Lung (tissue), 12 donors: Measurements from ENCODE around the gene PPP1R3E. TPM values are rescaled to one million over a fixed set of nuclear protein-coding genes. Genes with fewer than 3 reads are reported as not detected.
"Not testable (repeated sequence)": the region's sequence is repeated elsewhere in the genome, so short reads cannot be mapped to it uniquely, and the experiment has no call there.

Experiments used
- ATAC-seq: fragments of 200-7000 bp; cut with Tn5 transposase; one replicate; pipeline ENCODE4 v1.9.1; 2020; ENCODE audit warnings: moderate number of reproducible peaks; ENCODE audit not compliant: insufficient read depth, low FRiP score
- DNase-seq, 3 donors: peaks; one replicate each; pipeline ENCODE4 v3.0.0-alpha.2; 2013 to 2017
- H3K27ac ChIP-seq, 2 donors: one replicate each; pipeline ENCODE4 v1.5.1; 2013; ENCODE audit warnings: mild to moderate bottlenecking in 2 of 2, moderate library complexity in 2 of 2, control low read depth in 1 of 2, inconsistent platforms in 1 of 2, low read depth in 1 of 2, low read length in 1 of 2
- H3K27me3 ChIP-seq, 3 donors: one replicate each; pipeline ENCODE4 v1.5.1; 2013; ENCODE audit warnings: low read length in 2 of 3; ENCODE audit not compliant: control insufficient read depth in 3 of 3, insufficient read depth in 3 of 3
- H3K36me3 ChIP-seq, 4 donors: one replicate each; pipeline ENCODE4 v1.5.1; 2013; ENCODE audit warnings: low read length in 4 of 4, mild to moderate bottlenecking in 1 of 4, moderate library complexity in 1 of 4; ENCODE audit not compliant: control insufficient read depth in 4 of 4, insufficient read depth in 4 of 4
- H3K4me1 ChIP-seq, 5 donors: one replicate each; pipeline ENCODE4 v1.5.1; 2013; ENCODE audit warnings: low read length in 5 of 5, mild to moderate bottlenecking in 2 of 5, moderate library complexity in 1 of 5; ENCODE audit not compliant: control insufficient read depth in 5 of 5, insufficient read depth in 5 of 5
- H3K4me3 ChIP-seq: one replicate; pipeline ENCODE4 v1.5.1; 2013; ENCODE audit warnings: mild to moderate bottlenecking, control low read depth, moderate library complexity
- H3K9ac ChIP-seq, 2 donors: one replicate each; pipeline ENCODE4 v1.5.1; 2013; ENCODE audit warnings: low read length in 2 of 2, control low read depth in 1 of 2; ENCODE audit not compliant: insufficient read depth in 1 of 2
- H3K9me3 ChIP-seq, 4 donors: one replicate each; pipeline ENCODE4 v1.5.1; 2013; ENCODE audit warnings: low read length in 3 of 4, mild to moderate bottlenecking in 1 of 4, moderate library complexity in 1 of 4; ENCODE audit not compliant: control insufficient read depth in 4 of 4, insufficient read depth in 3 of 4
- WGBS, 2 donors: extraction: QIAGEN DNeasy Blood & Tissue Kit; methylation state at CpG; one replicate each; pipeline ENCODE4 v1.1.7; 2013; 5-methylcytosine and 5-hydroxymethylcytosine counted together
- polyA plus RNA-seq, 2 donors: library from polyadenylated mRNA; stranded (reverse); fragments of 200-250 nt; gene quantifications; one replicate each; pipeline ENCODE4 v1.2.1, GENCODE V29; 2013
- total RNA-seq, 2 donors: library from RNA; depleted of rRNA in 1 of 2; stranded (reverse); fragments of >200 nt in 1 of 2; gene quantifications; one replicate each; pipeline ENCODE4 v1.2.1, GENCODE V29; 2014 to 2021
- TF ChIP-seq, protein P1 (sequence below): IDR thresholded peaks from 2 replicates; pipeline ENCODE4 v1.5.1; 2012; ENCODE audit warnings: mild to moderate bottlenecking; ENCODE audit errors: control extremely low read depth, extremely low read depth
- donor health status: control.
- donor health status: control.
- donor health status: Bipolar disorder and iron deficiency.
- donor health status: healthy.
- donor health status: DM: yes; HTN: yes; CAD: no.

Gene PPP1R3E
- total and polyA plus RNA-seq, 4 donors = 7.1 to 16.4 (median 11.0) TPM

DNA sequence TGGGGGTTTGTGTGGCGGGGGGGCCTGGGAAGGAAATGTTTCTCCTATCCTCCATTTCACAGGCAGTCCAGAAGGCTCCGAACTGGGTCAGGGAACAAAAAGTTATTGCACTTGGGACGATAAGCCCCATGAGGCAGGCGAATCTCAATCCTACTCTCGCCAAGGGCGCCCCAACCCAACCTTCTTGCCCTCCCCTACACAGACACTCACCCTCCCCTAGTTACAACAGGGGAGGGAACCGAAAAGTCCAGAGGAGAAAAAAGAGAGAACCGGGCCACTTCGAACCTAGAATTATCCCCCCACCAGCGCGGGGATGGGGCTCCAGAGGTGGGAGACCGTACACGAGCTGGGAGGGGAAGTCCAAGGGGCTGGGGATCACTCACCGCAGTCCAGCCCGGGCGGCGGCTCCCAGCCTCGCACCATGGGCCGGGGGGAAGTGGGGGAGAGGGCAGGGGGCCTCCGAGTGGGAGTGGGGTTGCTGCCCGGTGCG is 17.1 kb downstream of the PPP1R3E start:
- no peak for DNase-seq
- Histone ChIP-seq H3K27me3 (no peaks in the 10 kb centered on the region), H3K4me1 (peaks cover 3 to 14% (median 8%) of the 10 kb centered on the region in 5 donors), H3K4me3 (peak overlapping the region; percentile 77), H3K9me3 (no peaks in the 10 kb centered on the region), H3K36me3 (peaks cover 0 to 4% (median 0%) of the 10 kb centered on the region in 4 donors), H3K27ac (peak overlapping the region; percentile 94 to 97), H3K9ac (peak overlapping the region; percentile 74 to 87)
- WGBS, 2 donors = 0 to 1% methylated on average over 22 of the region's 22 CpGs
- TF ChIP-seq, protein P1, sequence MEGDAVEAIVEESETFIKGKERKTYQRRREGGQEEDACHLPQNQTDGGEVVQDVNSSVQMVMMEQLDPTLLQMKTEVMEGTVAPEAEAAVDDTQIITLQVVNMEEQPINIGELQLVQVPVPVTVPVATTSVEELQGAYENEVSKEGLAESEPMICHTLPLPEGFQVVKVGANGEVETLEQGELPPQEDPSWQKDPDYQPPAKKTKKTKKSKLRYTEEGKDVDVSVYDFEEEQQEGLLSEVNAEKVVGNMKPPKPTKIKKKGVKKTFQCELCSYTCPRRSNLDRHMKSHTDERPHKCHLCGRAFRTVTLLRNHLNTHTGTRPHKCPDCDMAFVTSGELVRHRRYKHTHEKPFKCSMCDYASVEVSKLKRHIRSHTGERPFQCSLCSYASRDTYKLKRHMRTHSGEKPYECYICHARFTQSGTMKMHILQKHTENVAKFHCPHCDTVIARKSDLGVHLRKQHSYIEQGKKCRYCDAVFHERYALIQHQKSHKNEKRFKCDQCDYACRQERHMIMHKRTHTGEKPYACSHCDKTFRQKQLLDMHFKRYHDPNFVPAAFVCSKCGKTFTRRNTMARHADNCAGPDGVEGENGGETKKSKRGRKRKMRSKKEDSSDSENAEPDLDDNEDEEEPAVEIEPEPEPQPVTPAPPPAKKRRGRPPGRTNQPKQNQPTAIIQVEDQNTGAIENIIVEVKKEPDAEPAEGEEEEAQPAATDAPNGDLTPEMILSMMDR = no peak
- peak; percentile 5 for ATAC-seq

DNA sequence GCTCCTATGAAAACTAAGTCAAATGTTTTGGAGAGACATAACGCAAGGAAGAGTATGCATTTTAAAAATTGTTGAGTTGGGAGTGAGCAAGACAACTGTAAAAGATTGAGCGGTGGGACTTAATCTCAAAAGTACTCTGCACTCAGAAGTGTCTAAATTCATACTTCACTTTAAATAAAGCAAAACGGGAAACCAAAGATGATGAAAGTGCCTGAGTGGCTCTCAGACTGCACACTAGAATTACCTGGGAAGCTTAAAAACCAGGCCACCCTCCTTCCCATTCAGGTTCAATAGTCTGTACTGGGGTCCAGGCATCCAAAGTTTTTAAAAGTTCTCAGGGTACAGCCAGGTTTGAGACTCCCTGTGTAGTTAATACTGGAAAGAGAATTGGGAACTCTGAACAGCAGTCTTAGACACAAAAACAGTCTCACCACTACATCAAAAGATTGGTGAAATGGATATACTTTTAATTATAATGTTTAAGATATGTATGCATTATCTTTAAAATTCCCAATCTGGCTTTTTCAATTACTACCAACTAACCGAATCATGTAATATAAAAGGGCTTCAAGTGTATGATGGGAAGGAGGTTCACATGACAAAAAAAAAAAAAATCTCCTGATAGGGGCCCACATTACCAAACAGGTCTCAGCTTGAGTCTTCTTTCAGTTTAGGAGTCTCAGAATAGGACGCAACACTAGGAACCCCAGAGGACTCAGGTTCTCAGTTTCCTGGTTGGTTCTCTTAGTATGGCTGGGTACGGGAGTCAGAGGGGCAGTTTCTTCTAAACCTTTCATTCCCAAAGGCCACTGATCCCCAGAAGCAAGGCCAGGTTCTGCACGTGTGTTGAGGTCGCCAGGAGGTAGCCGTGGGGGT is 17.8 kb downstream of the PPP1R3E start:
- TF ChIP-seq, protein P1 = no peak
- Histone ChIP-seq H3K9ac (peak overlapping the region; percentile 74 to 87), H3K27me3 (no peaks in the 10 kb centered on the region), H3K4me1 (peaks cover 3 to 14% (median 8%) of the 10 kb centered on the region in 5 donors), H3K36me3 (peaks cover 0 to 4% (median 0%) of the 10 kb centered on the region in 4 donors), H3K9me3 (no peaks in the 10 kb centered on the region), H3K4me3 (peak overlapping the region; percentile 77), H3K27ac (peak overlapping the region; percentile 94 to 97)
- ATAC-seq (no peak), DNase-seq (peak in 2 of 3 donors; percentile 35 to 41)
- WGBS, 2 donors = 26 to 27% methylated on average over 9 of the region's 9 CpGs

GRCh38 chr14:23281247-23281646 is 21.4 kb downstream of the PPP1R3E start:
- no peaks in the 10 kb centered on the region for H3K9me3 ChIP-seq
- no peak overlapping the region for H3K4me3 ChIP-seq
- peaks cover 0 to 9% (median 3%) of the 10 kb centered on the region in 5 donors for H3K4me1 ChIP-seq
- H3K36me3 ChIP-seq = peaks cover 0 to 8% (median 2%) of the 10 kb centered on the region in 4 donors
- DNase-seq = no peak
- H3K9ac ChIP-seq = no peak overlapping the region
- WGBS, 2 donors = 91 to 95% methylated on average over 6 of the region's 6 CpGs
- TF ChIP-seq, protein P1 = no peak
- H3K27ac ChIP-seq = no peak overlapping the region
- ATAC-seq = no peak
- no peaks in the 10 kb centered on the region for H3K27me3 ChIP-seq

DNA sequence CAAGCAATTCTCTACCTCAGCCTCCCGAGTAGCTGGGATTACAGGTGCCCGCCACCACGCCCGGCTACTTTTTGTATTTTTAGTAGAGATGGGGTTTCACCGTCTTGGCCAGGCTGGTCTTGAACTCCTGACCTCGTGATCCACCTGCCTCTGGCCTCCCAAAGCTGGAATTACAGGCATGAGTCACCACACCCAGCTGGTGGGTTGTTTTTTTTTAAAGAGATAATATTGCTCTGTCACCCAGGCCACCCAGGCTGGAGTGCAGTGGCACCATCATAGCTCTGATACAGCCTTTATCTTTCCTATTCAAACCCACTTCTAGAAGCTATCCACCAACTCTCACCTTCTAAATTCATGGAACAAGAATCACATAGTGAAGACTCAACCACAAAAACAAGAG is 24.7 kb downstream of the PPP1R3E start:
- not testable (repeated sequence) for H3K27me3 ChIP-seq, ATAC-seq, H3K9me3 ChIP-seq, H3K9ac ChIP-seq, DNase-seq, H3K4me3 ChIP-seq, H3K4me1 ChIP-seq, H3K27ac ChIP-seq
- 95 to 96% methylated on average over 6 of the region's 6 CpGs for WGBS, 2 donors
- peaks cover 0 to 13% (median 11%) of the 10 kb centered on the region in 4 donors for H3K36me3 ChIP-seq
